Pancreas (tissue), 10 donors: Measurements from ENCODE around the gene SSUH2. TPM values are rescaled to one million over a fixed set of nuclear protein-coding genes. Genes with fewer than 3 reads are reported as not detected.

Experiments used
- ATAC-seq, 4 donors: fragments of 200-7000 bp; cut with Tn5 transposase; one replicate each; pipeline versions ENCODE4 v1.8.0 to v1.9.1; 2020; ENCODE audit warnings: mild to moderate bottlenecking in 4 of 4, moderate library complexity in 4 of 4
- DNase-seq, 6 donors: peaks; one replicate each; pipeline ENCODE4 v3.0.0-alpha.2; 2020
- FAIRE-seq: peaks from 2 replicates; lab custom pipeline; 2012; peaks lifted over from hg19 to GRCh38; lab: Jason Lieb, UNC
- H3K27ac ChIP-seq, 4 donors: fragments of 200-600 bp; sonication (generic); 1 replicate in 3 of 4; 2 replicates in 1 of 4; pipeline versions ENCODE4 v1.5.0 to v1.8.0; 2020
- H3K27me3 ChIP-seq, 4 donors: fragments of 200-600 bp; one replicate each; pipeline ENCODE4 v1.8.0; 2021
- H3K36me3 ChIP-seq, 3 donors: fragments of 200-600 bp; sonication (generic) in 1 of 3; one replicate each; pipeline versions ENCODE4 v1.5.0 to v1.8.0; 2020 to 2021
- H3K4me1 ChIP-seq, 3 donors: fragments of 200-600 bp; one replicate each; pipeline ENCODE4 v1.8.0; 2021
- H3K4me3 ChIP-seq, 4 donors: fragments of 200-600 bp; sonication (generic) in 2 of 4; one replicate each; pipeline versions ENCODE4 v1.5.0 to v1.8.0; 2020 to 2021
- H3K9me3 ChIP-seq, 4 donors: fragments of 200-600 bp; one replicate each; pipeline ENCODE4 v1.8.0; 2021
- CTCF ChIP-seq, 4 donors: fragments of 200-600 bp; sonication (generic) in 3 of 4; IDR thresholded peaks; one replicate each; pipeline versions ENCODE4 v1.5.0 to v1.8.0; 2021; ENCODE audit warnings: antibody characterized with exemption in 4 of 4
- WGBS, 2 donors: extraction: QIAGEN DNeasy Blood & Tissue Kit; methylation state at CpG; one replicate each; pipeline ENCODE4 v1.1.7; 2013; 5-methylcytosine and 5-hydroxymethylcytosine counted together
- intact Hi-C, 3 donors: fragments of 100-400 bp; cut with DNase I; formaldehyde crosslinking; loops; one replicate each; pipeline versions ENCODE4 v1.11.1 to v1.14.2; 2022
- polyA plus RNA-seq, 2 donors: library from polyadenylated mRNA; stranded (reverse); fragments of 200-250 nt; gene quantifications; one replicate each; pipeline ENCODE4 v1.2.3, GENCODE V29; 2013
- total RNA-seq, 6 donors: library from RNA; stranded (reverse); fragmentation: NEBNext Ultra II Directional in 4 of 6; extraction: Animal tissue kit (Norgen Biotek cat#: 25700) in 4 of 6; gene quantifications; one replicate each; pipeline versions ENCODE4 v1.2.1 to v1.2.4, GENCODE V29; 2021 to 2023
- donor health status: healthy with polysubstance abuse.
- donor health status: DM: no; HTN: no; CAD: no; lungs with moderate emphysema.
- donor health status: DM: no; HTN: no; CAD: no.
- donor health status: control.
- donor health status: control.
- donor health status: Bipolar disorder and iron deficiency.
- donor health status: DM: yes; HTN: yes; CAD: no.
- donor health status: DM: no; HTN: no; CAD: no.
- donor health status: DM: no; HTN: no; CAD: no.
- donor health status: DM: yes; HTN: yes; CAD: no.

The SSUH2 gene
- total and polyA plus RNA-seq, 8 donors, result 0.06 to 1.8 (median 0.22) TPM

GRCh38 chr3:8593021-8593827 is 51.4 kb downstream of the SSUH2 start:
- 79 to 90% methylated on average over 9 of the region's 9 CpGs for WGBS, 2 donors
- no peak for ATAC-seq
- no peaks in the 10 kb centered on the region for H3K36me3 ChIP-seq
- H3K27me3 ChIP-seq, result no peaks in the 10 kb centered on the region
- DNase-seq, result no peak
- no peak overlapping the region for H3K4me3 ChIP-seq
- no peaks in the 10 kb centered on the region for H3K4me1 ChIP-seq
- TF ChIP-seq CTCF (IDR thresholded peaks at IDR 0.05), result no peak
- H3K9me3 ChIP-seq, result no peaks in the 10 kb centered on the region
- intact Hi-C loops, result no loop called here
- no peak overlapping the region for H3K27ac ChIP-seq
- FAIRE-seq, result no peak

- no peaks in the 10 kb centered on the region for H3K27me3 ChIP-seq
- DNase-seq (no peak), FAIRE-seq (no peak), ATAC-seq (no peak)
- WGBS, 2 donors, result 74 to 81% methylated on average over 6 of the region's 6 CpGs
- TF ChIP-seq CTCF (IDR thresholded peaks at IDR 0.05), result no peak
- H3K27ac ChIP-seq, result no peak overlapping the region
- intact Hi-C loops, result no loop called here
- no peaks in the 10 kb centered on the region for H3K36me3 ChIP-seq
- H3K9me3 ChIP-seq, result no peaks in the 10 kb centered on the region
- no peaks in the 10 kb centered on the region for H3K4me1 ChIP-seq
- no peak overlapping the region for H3K4me3 ChIP-seq
These were observed 54.6 kb downstream of the SSUH2 start for GRCh38 chr3:8589880-8590556.

- TF ChIP-seq CTCF (IDR thresholded peaks at IDR 0.05), result no peak
- Histone ChIP-seq H3K9me3 (no peaks in the 10 kb centered on the region), H3K36me3 (no peaks in the 10 kb centered on the region), H3K4me3 (no peak overlapping the region), H3K4me1 (no peaks in the 10 kb centered on the region), H3K27ac (no peak overlapping the region), H3K27me3 (no peaks in the 10 kb centered on the region)
- intact Hi-C loops, result no loop called here
- 78 to 79% methylated on average over 2 of the region's 2 CpGs for WGBS, 2 donors
- no peak for FAIRE-seq
- ATAC-seq, result no peak
- DNase-seq, result no peak
These were observed 59.9 kb downstream of the SSUH2 start for GRCh38 chr3:8584661-8585060.

GRCh38 chr3:8581806-8582445 is 62.7 kb downstream of the SSUH2 start:
- FAIRE-seq (no peak), DNase-seq (no peak), ATAC-seq (no peak)
- Histone ChIP-seq H3K27ac (no peak overlapping the region), H3K4me3 (no peak overlapping the region), H3K9me3 (no peaks in the 10 kb centered on the region), H3K27me3 (no peaks in the 10 kb centered on the region), H3K4me1 (no peaks in the 10 kb centered on the region), H3K36me3 (no peaks in the 10 kb centered on the region)
- intact Hi-C loops, result no loop called here
- TF ChIP-seq CTCF (IDR thresholded peaks at IDR 0.05), result no peak
- WGBS, 2 donors, result 86 to 89% methylated on average over 6 of the region's 6 CpGs
